ENCODE measurements around the gene LETMD1. TPM values are rescaled to one million over a fixed set of nuclear protein-coding genes. Genes with fewer than 3 reads are reported as not detected.

Gene LETMD1
- total and polyA plus RNA-seq, 3 experiments from 2014 or later: 24.4 to 64.3 (median 61.8) TPM

DNA sequence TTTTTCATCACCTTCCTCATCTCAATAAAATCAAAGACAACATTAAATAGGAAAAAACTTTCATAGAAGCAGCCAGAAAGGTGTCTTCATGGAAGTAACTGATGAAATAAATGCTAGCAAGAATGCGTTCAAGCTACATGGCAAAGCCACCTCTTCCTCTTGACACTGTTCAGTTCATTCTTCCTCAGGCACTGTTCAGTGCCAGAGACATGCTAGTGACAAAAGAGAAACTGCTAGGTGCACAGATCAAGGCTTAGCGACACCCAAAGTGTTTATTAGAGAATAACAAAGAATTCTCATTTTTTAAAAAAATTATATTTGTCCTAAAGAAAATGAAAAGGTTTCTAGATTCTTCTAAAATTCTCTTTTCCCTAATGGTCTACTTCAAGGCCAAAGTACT, 29.2 kb upstream of the LETMD1 start:
- no peaks in the 10 kb centered on the region for H3K27me3 ChIP-seq (ENCODE audit: insufficient read depth, low read length, poor library complexity, severe bottlenecking)
- peaks cover 22% of the 10 kb centered on the region for H3K4me1 ChIP-seq (ENCODE audit: insufficient read depth, low read length)
- H3K27ac Mint-ChIP-seq: no peak overlapping the region
- CTCF ChIA-PET: interaction anchor here (0.6 kb wide), 1 partner anchor 905 kb away, joined by 3 read pairs; no protein-coding TSS in a partner anchor
- peaks cover 28 to 57% (median 49%) of the 10 kb centered on the region in 3 donors for H3K4me1 Mint-ChIP-seq
- POLR2A ChIA-PET: interaction anchor here (0.5 kb wide), 1 partner anchor 12 kb away, joined by 3 read pairs; no protein-coding TSS in a partner anchor
- H3K9me3 Mint-ChIP-seq: no peaks in the 10 kb centered on the region
- H3K36me3 Mint-ChIP-seq: peaks cover 0 to 4% (median 3%) of the 10 kb centered on the region in 3 donors
- no peak overlapping the region for H3K27ac ChIP-seq (ENCODE audit: low read depth, low read length)
- H3K36me3 ChIP-seq (ENCODE audit: insufficient read depth, low read length): no peaks in the 10 kb centered on the region
- H3K9me3 ChIP-seq (ENCODE audit: low read length): no peaks in the 10 kb centered on the region
- H3K4me3 Mint-ChIP-seq: no peak overlapping the region
- H3K4me3 ChIP-seq (ENCODE audit: low read length): no peak overlapping the region
- H3K27me3 Mint-ChIP-seq: no peaks in the 10 kb centered on the region
- no peak for DNase-seq

DNA sequence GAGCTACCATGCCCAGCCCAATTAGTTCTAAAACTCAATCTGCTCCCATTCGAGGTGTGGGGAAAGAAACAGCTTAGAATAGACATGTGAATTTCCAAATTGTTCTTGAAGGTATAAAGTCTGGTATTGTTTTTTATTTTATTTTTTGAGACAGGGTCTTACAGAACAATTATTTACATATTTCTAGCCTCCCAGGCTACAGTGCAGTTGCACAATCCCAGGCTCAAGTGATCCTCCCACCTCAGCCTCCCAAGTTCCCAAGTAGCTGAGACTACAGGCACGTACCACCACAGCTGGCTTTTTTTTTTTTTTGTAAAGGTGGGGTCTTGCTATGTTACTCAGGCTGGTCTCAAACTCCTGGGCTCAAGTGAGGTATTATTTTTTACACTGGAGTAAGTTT, 28.2 kb upstream of the LETMD1 start:
- Histone ChIP-seq H3K36me3 (ENCODE audit: insufficient read depth, low read length) (no peaks in the 10 kb centered on the region), H3K27ac (ENCODE audit: low read depth, low read length) (no peak overlapping the region), H3K27me3 (ENCODE audit: insufficient read depth, low read length, poor library complexity, severe bottlenecking) (no peaks in the 10 kb centered on the region), H3K4me1 (ENCODE audit: insufficient read depth, low read length) (peaks cover 25% of the 10 kb centered on the region), H3K4me3 (ENCODE audit: low read length) (no peak overlapping the region), H3K9me3 (ENCODE audit: low read length) (no peaks in the 10 kb centered on the region)
- no peaks in the 10 kb centered on the region for H3K27me3 Mint-ChIP-seq
- H3K4me3 Mint-ChIP-seq: no peak overlapping the region
- peaks cover 0 to 7% (median 3%) of the 10 kb centered on the region in 3 donors for H3K36me3 Mint-ChIP-seq
- no peak for DNase-seq
- peak overlapping the region in 2 of 8 donors; percentile 5 to 22 for H3K27ac Mint-ChIP-seq
- ChIA-PET POLR2A (no interaction called here), CTCF (no interaction called here)
- no peaks in the 10 kb centered on the region for H3K9me3 Mint-ChIP-seq
- peaks cover 38 to 67% (median 59%) of the 10 kb centered on the region in 3 donors for H3K4me1 Mint-ChIP-seq

GRCh38 chr12:51020448-51021182, 27.5 kb upstream of the LETMD1 start:
- Mint-ChIP-seq H3K27me3 (no peaks in the 10 kb centered on the region), H3K9me3 (no peaks in the 10 kb centered on the region), H3K4me1 (peaks cover 44 to 71% (median 65%) of the 10 kb centered on the region in 3 donors), H3K4me3 (peak overlapping the region in 1 of 7 donors; percentile 10), H3K27ac (peak overlapping the region in 4 of 8 donors; percentile 5 to 76 (median 48)), H3K36me3 (peaks cover 0 to 9% (median 3%) of the 10 kb centered on the region in 3 donors)
- Histone ChIP-seq H3K4me3 (ENCODE audit: low read length) (no peak overlapping the region), H3K4me1 (ENCODE audit: insufficient read depth, low read length) (peaks cover 25% of the 10 kb centered on the region), H3K27me3 (ENCODE audit: insufficient read depth, low read length, poor library complexity, severe bottlenecking) (no peaks in the 10 kb centered on the region), H3K27ac (ENCODE audit: low read depth, low read length) (peak overlapping the region; percentile 29), H3K36me3 (ENCODE audit: insufficient read depth, low read length) (no peaks in the 10 kb centered on the region), H3K9me3 (ENCODE audit: low read length) (no peaks in the 10 kb centered on the region)
- POLR2A ChIA-PET: interaction anchor here (0.6 kb wide), 1 partner anchor 243 kb away, joined by 5 read pairs; no protein-coding TSS in a partner anchor
- CTCF ChIA-PET: no interaction called here
- DNase-seq: no peak

- Mint-ChIP-seq H3K27me3 (no peaks in the 10 kb centered on the region), H3K4me3 (peak overlapping the region in 4 of 7 donors; percentile 16 to 64 (median 36)), H3K9me3 (no peaks in the 10 kb centered on the region), H3K4me1 (peaks cover 50 to 79% (median 73%) of the 10 kb centered on the region in 3 donors), H3K27ac (peak overlapping the region; percentile 35 to 93 (median 55)), H3K36me3 (peaks cover 0 to 14% (median 3%) of the 10 kb centered on the region in 3 donors)
- no peaks in the 10 kb centered on the region for H3K36me3 ChIP-seq (ENCODE audit: insufficient read depth, low read length)
- POLR2A ChIA-PET: no interaction called here
- no peaks in the 10 kb centered on the region for H3K9me3 ChIP-seq (ENCODE audit: low read length)
- H3K4me3 ChIP-seq (ENCODE audit: low read length): no peak overlapping the region
- H3K27ac ChIP-seq (ENCODE audit: low read depth, low read length): peak overlapping the region; percentile 13
- peaks cover 25% of the 10 kb centered on the region for H3K4me1 ChIP-seq (ENCODE audit: insufficient read depth, low read length)
- DNase-seq: no peak
- H3K27me3 ChIP-seq (ENCODE audit: insufficient read depth, low read length, poor library complexity, severe bottlenecking): no peaks in the 10 kb centered on the region
- CTCF ChIA-PET: interaction anchor here (1.4 kb wide), 1 partner anchor 330 kb away, joined by 3 read pairs; no protein-coding TSS in a partner anchor
Measured at GRCh38 chr12:51021694-51022093, 26.4 kb upstream of the LETMD1 start.

GRCh38 chr12:51023625-51024382, 24.3 kb upstream of the LETMD1 start:
- H3K4me1 Mint-ChIP-seq: peaks cover 50 to 79% (median 73%) of the 10 kb centered on the region in 3 donors
- no peaks in the 10 kb centered on the region for H3K9me3 Mint-ChIP-seq
- peak overlapping the region; percentile 70 for H3K27ac ChIP-seq (ENCODE audit: low read depth, low read length)
- H3K4me3 ChIP-seq (ENCODE audit: low read length): peak overlapping the region; percentile 79
- H3K4me1 ChIP-seq (ENCODE audit: insufficient read depth, low read length): peaks cover 37% of the 10 kb centered on the region
- peaks cover 0 to 13% (median 1%) of the 10 kb centered on the region in 3 donors for H3K36me3 Mint-ChIP-seq
- CTCF ChIA-PET: no interaction called here
- H3K4me3 Mint-ChIP-seq: peak overlapping the region; percentile 89 to 99 (median 96)
- DNase-seq: no peak
- no peaks in the 10 kb centered on the region for H3K27me3 ChIP-seq (ENCODE audit: insufficient read depth, low read length, poor library complexity, severe bottlenecking)
- peak overlapping the region; percentile 73 to 99 (median 96) for H3K27ac Mint-ChIP-seq
- H3K36me3 ChIP-seq (ENCODE audit: insufficient read depth, low read length): no peaks in the 10 kb centered on the region
- POLR2A ChIA-PET: no interaction called here
- peaks cover 0 to 2% of the 10 kb centered on the region in 2 donors for H3K27me3 Mint-ChIP-seq
- H3K9me3 ChIP-seq (ENCODE audit: low read length): no peaks in the 10 kb centered on the region

GRCh38 chr12:51025338-51025835, 22.7 kb upstream of the LETMD1 start:
- H3K27me3 Mint-ChIP-seq: peaks cover 4 to 6% of the 10 kb centered on the region in 2 donors
- no peaks in the 10 kb centered on the region for H3K9me3 Mint-ChIP-seq
- no peaks in the 10 kb centered on the region for H3K9me3 ChIP-seq (ENCODE audit: low read length)
- peak overlapping the region; percentile 79 for H3K4me3 ChIP-seq (ENCODE audit: low read length)
- peaks cover 0 to 12% (median 0%) of the 10 kb centered on the region in 3 donors for H3K36me3 Mint-ChIP-seq
- ChIA-PET POLR2A (interaction anchor here (0.5 to 2.1 kb wide), 6 partner anchors 193 to 958 kb away, joined by 3 to 18 read pairs (median 4); partner anchors contain the start of genes ATF1, DAZAP2 and POU6F1), CTCF (interaction anchor here (1.4 to 2.2 kb wide), 3 partner anchors 21 to 261 kb away, joined by 3 to 9 read pairs (median 5); partner anchors contain the start of gene ATF1)
- peak in 1 of 5 donors; percentile 9 for DNase-seq
- H3K27ac ChIP-seq (ENCODE audit: low read depth, low read length): peak overlapping the region; percentile 70
- H3K4me3 Mint-ChIP-seq: peak overlapping the region; percentile 89 to 99 (median 96)
- no peaks in the 10 kb centered on the region for H3K36me3 ChIP-seq (ENCODE audit: insufficient read depth, low read length)
- H3K4me1 ChIP-seq (ENCODE audit: insufficient read depth, low read length): peaks cover 36% of the 10 kb centered on the region
- H3K27me3 ChIP-seq (ENCODE audit: insufficient read depth, low read length, poor library complexity, severe bottlenecking): no peaks in the 10 kb centered on the region
- peak overlapping the region; percentile 73 to 99 (median 96) for H3K27ac Mint-ChIP-seq
- H3K4me1 Mint-ChIP-seq: peaks cover 47 to 69% (median 61%) of the 10 kb centered on the region in 3 donors

- Histone ChIP-seq H3K4me3 (ENCODE audit: low read length) (peak within 1 kb of the TSS; percentile 79), H3K4me1 (ENCODE audit: insufficient read depth, low read length) (peaks cover 29% of the 10 kb centered on the region), H3K9me3 (ENCODE audit: low read length) (no peaks in the 10 kb centered on the region), H3K27ac (ENCODE audit: low read depth, low read length) (peak within 1 kb of the TSS; percentile 75), H3K27me3 (ENCODE audit: insufficient read depth, low read length, poor library complexity, severe bottlenecking) (no peaks in the 10 kb centered on the region), H3K36me3 (ENCODE audit: insufficient read depth, low read length) (no peaks in the 10 kb centered on the region)
- Mint-ChIP-seq H3K4me3 (peak within 1 kb of the TSS; percentile 89 to 99 (median 96)), H3K27me3 (peaks cover 4 to 6% of the 10 kb centered on the region in 2 donors), H3K9me3 (no peaks in the 10 kb centered on the region), H3K36me3 (peaks cover 0 to 11% (median 0%) of the 10 kb centered on the region in 3 donors), H3K27ac (peak within 1 kb of the TSS; percentile 73 to 99 (median 96)), H3K4me1 (peaks cover 43 to 62% (median 55%) of the 10 kb centered on the region in 3 donors)
- peak; percentile 89 to 94 (median 91) for DNase-seq
- CTCF ChIA-PET: interaction anchor here (0.9 to 2.2 kb wide), 13 partner anchors 9 to 522 kb away, joined by 3 to 9 read pairs (median 4); partner anchors contain the start of gene ATF1
- POLR2A ChIA-PET: interaction anchor here (0.5 to 2.1 kb wide), 9 partner anchors 14 to 959 kb away, joined by 3 to 18 read pairs (median 4); partner anchors contain the start of genes ATF1, DAZAP2 and POU6F1
Measured at GRCh38 chr12:51025836-51026638, 22.1 kb upstream of the LETMD1 start, which contains the start of gene SLC11A2. TSS of gene SLC11A2 (minus strand) at chr12:51026384. CDS start at chr12:51010728, 15,656 bp downstream.
